GM19238 (cell line): ENCODE data around the gene ZNF691.
"Not testable (repeated sequence)": the region's sequence is repeated elsewhere in the genome, so short reads cannot be mapped to it uniquely, and the experiment has no call there.

Experiments
- DNase-seq: peaks from one replicate; pipeline ENCODE4 v3.0.0; 2011; ENCODE audit warnings: low spot score; ENCODE audit not compliant: insufficient read length

ZNF691 gene

GRCh38 chr1:42859366-42859765 is 13.0 kb downstream of the ZNF691 start:
- DNase-seq, result not testable (repeated sequence)

GRCh38 chr1:42860339-42861013 is 14.1 kb downstream of the ZNF691 start:
- no peak for DNase-seq

GRCh38 chr1:42861014-42861399 is 14.6 kb downstream of the ZNF691 start:
- no peak for DNase-seq

GRCh38 chr1:42866549-42866948 is 20.1 kb downstream of the ZNF691 start:
- DNase-seq, result no peak

GRCh38 chr1:42868466-42868865 is 22.1 kb downstream of the ZNF691 start:
- DNase-seq, result not testable (repeated sequence)

- DNase-seq, result not testable (repeated sequence)
Observed at GRCh38 chr1:42869254-42869653, 22.8 kb downstream of the ZNF691 start.

GRCh38 chr1:42869751-42870150 is 23.3 kb downstream of the ZNF691 start:
- DNase-seq, result not testable (repeated sequence)

GRCh38 chr1:42873108-42873507 is 26.7 kb downstream of the ZNF691 start:
- DNase-seq, result not testable (repeated sequence)

GRCh38 chr1:42873670-42874069 is 27.3 kb downstream of the ZNF691 start:
- no peak for DNase-seq

- no peak for DNase-seq
Observed at GRCh38 chr1:42876009-42876408, 29.6 kb downstream of the ZNF691 start.

GRCh38 chr1:42877380-42877779 is 31.0 kb downstream of the ZNF691 start:
- DNase-seq, result no peak

- no peak for DNase-seq
Observed at GRCh38 chr1:42880384-42880783, 34.0 kb downstream of the ZNF691 start.

- no peak for DNase-seq
Observed at GRCh38 chr1:42886046-42886739, 39.8 kb downstream of the ZNF691 start.

- no peak for DNase-seq
Observed at GRCh38 chr1:42886800-42887199, 40.4 kb downstream of the ZNF691 start.

GRCh38 chr1:42887366-42887765 is 41.0 kb downstream of the ZNF691 start:
- no peak for DNase-seq

GRCh38 chr1:42888013-42888633 is 41.7 kb downstream of the ZNF691 start:
- no peak for DNase-seq

GRCh38 chr1:42889264-42889663 is 42.9 kb downstream of the ZNF691 start:
- DNase-seq, result no peak

GRCh38 chr1:42891465-42892138 is 45.2 kb downstream of the ZNF691 start:
- no peak for DNase-seq

- not testable (repeated sequence) for DNase-seq
Observed at GRCh38 chr1:42899960-42900359, 53.5 kb downstream of the ZNF691 start.
